ENCODE measurements around the gene HMGN1. TPM values are rescaled to one million over a fixed set of nuclear protein-coding genes. Genes with fewer than 3 reads are reported as not detected.

HMGN1 gene
- total and polyA plus RNA-seq, 2 donors from 2014 or later, result 174 to 205 TPM

- Histone ChIP-seq H3K27me3 (ENCODE audit: control insufficient read depth, insufficient read depth, low read length) (no peaks in the 10 kb centered on the region), H3K36me3 (ENCODE audit: control insufficient read depth in 2 of 3, insufficient read depth in 3 of 3, low read length in 3 of 3) (peaks cover 8 to 13% (median 11%) of the 10 kb centered on the region in 3 donors), H3K4me3 (ENCODE audit: low read length in 3 of 3) (peak overlapping the region; percentile 89 to 94 (median 89)), H3K4me1 (ENCODE audit: control insufficient read depth in 2 of 3, insufficient read depth in 2 of 3, low read depth in 1 of 3, low read length in 3 of 3) (peaks cover 4 to 7% (median 6%) of the 10 kb centered on the region in 3 donors), H3K9ac (ENCODE audit: low read length in 3 of 3) (peak overlapping the region; percentile 83 to 88 (median 84)), H3K27ac (ENCODE audit: low read depth in 2 of 2, low read length in 2 of 2) (peak overlapping the region; percentile 86 to 93), H3K9me3 (ENCODE audit: control insufficient read depth in 2 of 3, insufficient read depth in 1 of 3, low read length in 3 of 3) (no peaks in the 10 kb centered on the region)
- FAIRE-seq, result no peak
- no peak for DNase-seq
- intact Hi-C loops (cut with DNase I), result no loop called here
- TF ChIP-seq, protein P1, sequence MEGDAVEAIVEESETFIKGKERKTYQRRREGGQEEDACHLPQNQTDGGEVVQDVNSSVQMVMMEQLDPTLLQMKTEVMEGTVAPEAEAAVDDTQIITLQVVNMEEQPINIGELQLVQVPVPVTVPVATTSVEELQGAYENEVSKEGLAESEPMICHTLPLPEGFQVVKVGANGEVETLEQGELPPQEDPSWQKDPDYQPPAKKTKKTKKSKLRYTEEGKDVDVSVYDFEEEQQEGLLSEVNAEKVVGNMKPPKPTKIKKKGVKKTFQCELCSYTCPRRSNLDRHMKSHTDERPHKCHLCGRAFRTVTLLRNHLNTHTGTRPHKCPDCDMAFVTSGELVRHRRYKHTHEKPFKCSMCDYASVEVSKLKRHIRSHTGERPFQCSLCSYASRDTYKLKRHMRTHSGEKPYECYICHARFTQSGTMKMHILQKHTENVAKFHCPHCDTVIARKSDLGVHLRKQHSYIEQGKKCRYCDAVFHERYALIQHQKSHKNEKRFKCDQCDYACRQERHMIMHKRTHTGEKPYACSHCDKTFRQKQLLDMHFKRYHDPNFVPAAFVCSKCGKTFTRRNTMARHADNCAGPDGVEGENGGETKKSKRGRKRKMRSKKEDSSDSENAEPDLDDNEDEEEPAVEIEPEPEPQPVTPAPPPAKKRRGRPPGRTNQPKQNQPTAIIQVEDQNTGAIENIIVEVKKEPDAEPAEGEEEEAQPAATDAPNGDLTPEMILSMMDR (IDR thresholded peaks at IDR 0.05; ENCODE audit: borderline replicate concordance, extremely low read depth, insufficient read depth), result no peak
Measured at GRCh38 chr21:39348040-39348354, 891 bp downstream of the HMGN1 start.

DNA sequence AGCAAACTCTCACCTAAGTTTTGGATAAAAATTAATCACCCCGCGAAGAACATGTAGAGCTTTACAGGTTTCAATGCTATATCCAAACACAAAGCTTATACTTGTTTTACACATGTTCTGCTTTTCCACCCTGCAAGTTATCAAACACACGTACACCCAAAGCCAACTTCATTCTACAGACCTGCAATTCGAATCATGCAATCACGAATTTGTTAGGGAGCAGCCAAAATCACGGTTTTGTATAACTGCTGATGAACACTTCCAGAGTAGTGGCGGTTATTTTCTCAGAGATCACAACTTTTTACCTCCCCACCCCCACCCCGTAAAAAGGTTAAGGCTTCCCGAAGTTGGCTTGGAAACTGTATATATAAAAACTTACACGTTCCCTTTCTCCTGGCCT lies 1.4 kb downstream of the HMGN1 start:
- no peaks in the 10 kb centered on the region for H3K9me3 ChIP-seq (ENCODE audit: control insufficient read depth in 2 of 3, insufficient read depth in 1 of 3, low read length in 3 of 3)
- H3K4me3 ChIP-seq (ENCODE audit: low read length in 3 of 3), result peak overlapping the region; percentile 89 to 94 (median 89)
- no peak for FAIRE-seq
- TF ChIP-seq, protein P1 (IDR thresholded peaks at IDR 0.05; ENCODE audit: borderline replicate concordance, extremely low read depth, insufficient read depth), result no peak
- no peaks in the 10 kb centered on the region for H3K27me3 ChIP-seq (ENCODE audit: control insufficient read depth, insufficient read depth, low read length)
- DNase-seq, result peak in 1 of 5 donors; percentile 35
- H3K27ac ChIP-seq (ENCODE audit: low read depth in 2 of 2, low read length in 2 of 2), result no peak overlapping the region
- peaks cover 4 to 7% (median 6%) of the 10 kb centered on the region in 3 donors for H3K4me1 ChIP-seq (ENCODE audit: control insufficient read depth in 2 of 3, insufficient read depth in 2 of 3, low read depth in 1 of 3, low read length in 3 of 3)
- peaks cover 9 to 13% (median 11%) of the 10 kb centered on the region in 3 donors for H3K36me3 ChIP-seq (ENCODE audit: control insufficient read depth in 2 of 3, insufficient read depth in 3 of 3, low read length in 3 of 3)
- H3K9ac ChIP-seq (ENCODE audit: low read length in 3 of 3), result peak overlapping the region; percentile 83 to 88 (median 84)
- intact Hi-C loops (cut with DNase I), result no loop called here

GRCh38 chr21:39346671-39347331 lies 2.1 kb downstream of the HMGN1 start:
- peak overlapping the region in 2 of 3 donors; percentile 89 to 94 for H3K4me3 ChIP-seq (ENCODE audit: low read length in 3 of 3)
- DNase-seq, result peak in 1 of 5 donors; percentile 21
- H3K27me3 ChIP-seq (ENCODE audit: control insufficient read depth, insufficient read depth, low read length), result no peaks in the 10 kb centered on the region
- no peak for FAIRE-seq
- no peaks in the 10 kb centered on the region for H3K9me3 ChIP-seq (ENCODE audit: control insufficient read depth in 2 of 3, insufficient read depth in 1 of 3, low read length in 3 of 3)
- H3K9ac ChIP-seq (ENCODE audit: low read length in 3 of 3), result peak overlapping the region in 1 of 3 donors; percentile 88
- H3K27ac ChIP-seq (ENCODE audit: low read depth in 2 of 2, low read length in 2 of 2), result no peak overlapping the region
- intact Hi-C loops (cut with DNase I), result no loop called here
- TF ChIP-seq, protein P1 (IDR thresholded peaks at IDR 0.05; ENCODE audit: borderline replicate concordance, extremely low read depth, insufficient read depth), result no peak
- peaks cover 9 to 13% (median 12%) of the 10 kb centered on the region in 3 donors for H3K36me3 ChIP-seq (ENCODE audit: control insufficient read depth in 2 of 3, insufficient read depth in 3 of 3, low read length in 3 of 3)
- peaks cover 4 to 7% (median 6%) of the 10 kb centered on the region in 3 donors for H3K4me1 ChIP-seq (ENCODE audit: control insufficient read depth in 2 of 3, insufficient read depth in 2 of 3, low read depth in 1 of 3, low read length in 3 of 3)
